Right renal pelvis (tissue), 4 donors: ENCODE results near the gene MMEL1. TPM values are rescaled to one million over a fixed set of nuclear protein-coding genes. Genes with fewer than 3 reads are reported as not detected.
"Not testable (repeated sequence)": the region's sequence is repeated elsewhere in the genome, so short reads cannot be mapped to it uniquely, and the experiment has no call there.

Source experiments
- DNase-seq, 4 donors: peaks; one replicate each; pipeline ENCODE4 v3.0.0-alpha.2; 2013; ENCODE audit warnings: low read depth in 4 of 4, low spot score in 3 of 4, missing footprints in 1 of 4
- polyA plus RNA-seq, 4 donors: library from polyadenylated mRNA; unstranded; fragments of 120-200 nt; gene quantifications; one replicate each; pipeline ENCODE4 v1.2.1, GENCODE V29; 2013; ENCODE audit not compliant: insufficient read length in 4 of 4

The MMEL1 gene
- polyA plus RNA-seq, 4 donors, result 1.9 to 4.0 (median 3.2) TPM

DNA sequence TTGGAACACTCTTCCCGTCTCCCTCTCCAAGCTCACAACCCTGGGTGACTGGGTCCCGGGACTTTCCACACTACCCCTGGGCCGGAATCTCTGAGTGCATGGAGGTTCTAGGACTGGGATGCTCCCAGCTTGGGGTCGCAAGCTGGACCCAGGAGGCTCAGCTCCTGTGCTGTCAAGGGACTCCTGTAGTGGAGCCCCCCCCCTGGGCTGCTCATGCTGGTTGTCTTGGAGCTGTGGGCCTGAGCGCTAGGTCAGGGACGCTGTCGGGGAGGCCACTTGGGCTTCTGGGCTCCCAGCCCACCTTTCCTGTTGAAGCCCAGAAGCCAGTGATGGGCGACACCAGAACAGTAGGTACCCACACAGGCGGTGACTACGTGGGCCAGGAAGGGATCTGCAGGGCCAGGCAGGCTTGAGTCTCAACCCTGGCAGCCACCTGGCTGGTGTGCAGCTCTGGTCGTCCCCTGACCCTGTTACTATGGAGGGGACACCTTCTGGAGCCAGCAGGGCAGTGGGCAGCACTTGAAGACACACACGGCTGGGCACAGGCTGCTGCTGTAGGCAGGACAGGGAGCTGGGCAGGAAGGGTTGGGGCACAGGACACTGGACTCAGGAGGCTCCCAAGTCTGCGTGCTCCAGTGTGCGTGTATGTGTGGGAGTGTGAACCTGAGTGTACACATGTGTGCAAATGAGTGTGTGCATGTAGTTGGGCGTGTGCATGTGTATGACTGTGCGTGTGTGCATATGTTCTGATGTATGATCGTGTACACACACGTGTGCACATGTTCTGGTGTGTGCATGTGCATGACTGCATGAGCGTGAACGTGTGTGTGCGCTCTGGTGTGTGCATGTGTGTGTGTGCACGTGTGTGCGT lies 3.0 kb downstream of the MMEL1 start:
- DNase-seq, result no peak

DNA sequence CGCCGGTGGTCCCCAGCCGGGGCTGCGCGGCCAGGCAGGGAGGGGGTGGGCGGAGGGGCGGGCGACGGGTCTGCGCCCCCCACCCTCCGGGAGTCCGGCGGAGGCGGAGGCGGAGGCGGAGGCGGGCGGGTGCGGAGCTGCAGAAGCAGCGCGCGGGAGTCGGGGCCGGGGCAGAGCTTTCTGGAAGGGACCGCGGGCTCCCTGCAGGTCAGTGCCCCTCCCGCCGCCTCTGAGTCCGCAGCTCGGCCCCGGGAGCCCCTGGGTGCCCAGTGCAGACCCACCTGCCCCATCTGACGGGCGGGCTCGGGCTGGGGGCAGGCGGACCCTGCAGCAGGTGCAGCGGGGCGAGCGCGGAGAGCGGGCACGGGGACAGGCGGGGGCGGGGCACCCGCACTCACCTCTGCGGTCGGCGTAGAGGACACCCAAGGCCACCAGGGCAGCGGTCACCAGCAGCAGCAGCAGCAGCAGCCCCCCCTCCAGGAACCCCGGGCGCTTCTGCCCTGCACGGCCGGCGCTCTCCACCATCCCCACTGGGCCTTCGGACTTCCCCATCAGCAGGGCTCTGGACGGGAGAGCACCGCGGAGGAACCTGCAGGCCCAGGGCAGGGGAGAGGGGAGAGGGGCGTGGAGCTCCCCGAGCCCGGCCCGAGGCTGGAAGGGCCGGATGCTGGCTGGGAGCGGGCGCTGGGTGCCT lies 3.7 kb downstream of the MMEL1 start:
- no peak for DNase-seq

- no peak for DNase-seq
These were observed 4.5 kb downstream of the MMEL1 start for GRCh38 chr1:2628191-2628932.

GRCh38 chr1:2627746-2628145 lies 5.1 kb downstream of the MMEL1 start:
- DNase-seq, result no peak

- DNase-seq, result not testable (repeated sequence)
These were observed 7.1 kb downstream of the MMEL1 start for GRCh38 chr1:2625748-2626147.

DNA sequence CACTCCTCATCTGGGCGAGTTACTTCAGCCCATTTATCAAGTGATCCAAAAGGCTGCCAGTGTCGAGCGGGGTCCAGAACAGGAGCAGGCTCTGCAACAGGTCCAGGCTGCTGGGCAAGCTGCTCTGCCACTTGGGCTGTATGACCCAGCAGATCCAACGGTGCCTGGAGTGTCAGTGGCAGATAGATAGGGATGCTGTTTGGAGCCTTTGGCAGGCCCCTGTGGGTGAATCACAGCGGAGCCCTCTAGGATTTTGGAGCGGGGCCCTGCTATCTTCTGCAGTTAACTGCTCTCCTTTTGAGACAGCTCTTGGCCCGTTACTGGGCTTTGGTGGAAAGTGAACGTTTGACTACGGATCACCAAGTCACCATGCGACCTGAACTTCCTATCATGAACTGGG lies 7.5 kb downstream of the MMEL1 start:
- no peak for DNase-seq

DNA sequence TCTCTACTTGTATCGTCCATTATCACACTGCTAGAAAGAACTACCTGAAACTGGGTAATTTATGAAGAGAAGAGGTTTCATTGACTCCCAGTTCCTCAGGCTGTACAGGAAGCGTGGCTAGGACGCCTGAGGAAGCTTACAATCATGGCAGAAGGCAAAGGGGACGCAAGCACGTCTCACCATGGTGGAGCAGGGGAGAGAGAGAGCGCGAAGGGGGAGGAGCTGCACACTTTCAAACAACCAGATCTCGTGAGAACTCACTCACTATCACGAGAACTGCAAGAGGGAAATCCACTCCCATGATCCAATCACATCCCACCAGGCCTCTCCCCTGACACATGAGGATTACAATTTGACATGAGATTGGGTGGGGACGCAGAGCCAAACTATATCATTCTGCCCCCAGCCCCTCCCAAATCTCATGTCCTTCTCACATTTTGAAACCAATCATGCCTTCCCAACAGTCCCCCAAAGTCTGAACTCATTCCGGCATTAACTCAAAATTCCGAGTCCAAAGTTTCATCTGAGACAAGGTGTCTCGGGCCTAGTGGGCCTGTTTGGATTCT lies 8.0 kb downstream of the MMEL1 start:
- no peak for DNase-seq

DNA sequence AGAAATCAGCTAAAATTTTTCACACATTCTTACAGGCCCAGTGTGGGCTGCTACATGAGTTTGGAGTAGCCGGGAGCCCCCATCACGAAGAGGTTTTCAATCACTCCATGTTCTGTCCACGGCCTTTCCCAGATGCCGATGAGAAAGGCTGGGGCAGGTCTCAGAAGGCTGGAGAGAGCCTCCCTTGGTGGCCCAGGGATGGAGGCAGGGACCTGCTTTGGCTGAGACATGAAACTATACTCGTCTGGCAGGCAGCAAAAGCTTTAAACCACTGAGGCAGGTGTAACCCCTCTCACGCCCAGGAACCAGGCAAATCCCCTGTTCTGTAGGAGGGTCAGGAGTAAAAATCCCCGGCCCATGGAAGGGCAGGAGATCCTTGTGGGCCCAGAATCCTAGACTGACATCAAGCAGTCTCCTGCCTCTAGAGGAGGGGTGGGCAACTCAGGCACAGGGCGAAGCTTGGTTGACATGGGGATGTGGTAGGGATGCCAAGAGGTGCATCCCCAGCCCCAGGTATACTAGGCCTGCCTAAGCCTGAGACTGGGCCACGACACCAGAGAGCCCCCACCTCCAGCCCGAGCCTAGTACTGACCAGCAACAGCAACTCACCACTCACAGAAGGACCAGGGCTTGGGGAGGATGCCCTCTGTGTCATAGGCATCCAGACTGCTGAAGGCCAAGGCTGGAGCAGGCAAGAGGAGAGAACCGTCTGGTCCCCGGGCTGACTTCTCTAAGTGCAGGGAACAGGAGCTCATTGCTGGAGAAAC lies 9.1 kb downstream of the MMEL1 start:
- no peak for DNase-seq

DNA sequence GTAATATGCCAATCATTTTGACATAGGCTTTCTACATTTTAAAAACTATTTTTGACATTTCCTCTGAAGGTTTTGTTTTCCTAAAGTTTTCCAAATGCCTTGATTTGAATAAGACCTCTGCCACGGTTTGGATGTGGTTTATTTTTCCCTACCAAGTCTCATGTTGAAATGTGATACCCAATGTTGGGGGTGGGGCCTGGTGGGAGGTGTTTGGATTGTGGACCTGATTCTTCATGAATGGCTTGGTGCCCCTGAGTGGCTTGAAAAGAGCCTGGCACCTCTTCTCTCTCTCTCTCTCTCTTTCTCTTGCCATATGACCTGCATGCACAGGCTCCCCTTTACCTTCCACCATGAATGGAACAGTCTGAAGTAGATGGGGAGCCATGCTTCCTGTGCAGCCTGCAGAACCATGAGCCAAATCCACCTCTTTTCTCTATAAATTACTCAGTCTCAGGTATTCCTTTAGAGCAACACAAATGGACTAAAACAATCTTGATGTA lies 14.8 kb downstream of the MMEL1 start:
- no peak for DNase-seq

DNA sequence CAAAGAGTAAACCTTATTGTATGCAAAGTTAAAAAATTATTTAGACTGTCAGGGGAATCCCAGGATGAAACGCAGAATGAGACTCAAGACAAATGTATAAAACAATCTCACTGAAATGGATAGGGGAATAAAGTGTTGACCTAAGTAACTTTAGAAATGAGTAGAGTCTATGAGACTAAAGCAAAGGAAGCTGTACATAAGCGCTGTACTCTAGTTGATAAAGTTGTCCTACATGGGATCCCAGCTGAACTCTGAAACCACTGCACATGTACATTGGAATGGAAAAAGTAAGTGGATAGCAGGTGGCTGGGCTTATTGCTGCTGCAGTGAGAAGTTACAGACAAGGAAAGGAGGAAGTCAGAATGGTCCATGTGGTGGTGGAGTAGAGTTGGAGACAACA lies 18.7 kb downstream of the MMEL1 start:
- DNase-seq, result no peak

DNA sequence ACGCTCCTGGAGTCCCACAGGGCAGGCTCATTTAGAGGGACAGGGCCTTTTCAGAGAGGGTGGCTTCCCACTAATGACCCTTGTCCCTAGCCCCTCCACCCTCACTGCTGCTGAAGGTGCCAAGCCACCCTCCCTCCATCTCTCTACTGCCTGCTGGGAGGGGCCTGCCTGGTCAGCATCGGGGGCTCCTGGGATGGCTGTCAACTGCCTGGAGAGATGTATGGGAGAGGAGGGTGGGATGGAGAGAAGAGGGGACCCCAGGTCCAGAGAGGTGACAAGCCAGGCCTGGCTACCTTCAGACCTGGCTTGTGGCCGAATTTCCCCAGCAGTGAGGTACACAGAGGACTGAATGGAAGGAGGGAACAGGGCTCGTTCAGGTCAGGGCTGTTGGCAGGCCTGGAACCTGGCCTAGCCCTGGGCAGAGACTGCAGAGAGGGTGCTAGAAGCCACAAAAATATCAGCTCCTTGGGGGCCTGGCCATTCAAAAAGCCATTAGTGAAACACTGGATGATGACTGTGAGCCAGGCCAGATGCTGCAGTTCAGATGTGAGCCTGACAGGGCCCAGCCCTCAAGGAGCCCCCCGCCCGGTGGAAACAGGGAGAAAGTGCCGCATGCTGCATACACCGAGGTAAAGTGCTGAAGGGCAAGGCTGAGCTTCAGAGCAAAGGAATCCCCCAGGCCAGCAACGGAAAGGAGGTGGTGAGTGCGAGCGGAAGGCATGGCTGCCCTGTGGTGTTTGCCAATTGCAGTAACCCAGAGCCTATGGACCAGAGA lies 20.0 kb downstream of the MMEL1 start:
- no peak for DNase-seq

- no peak for DNase-seq
These were observed 21.0 kb downstream of the MMEL1 start for GRCh38 chr1:2611621-2612437.

- DNase-seq, result no peak
These were observed 21.8 kb downstream of the MMEL1 start for GRCh38 chr1:2611031-2611501.

DNA sequence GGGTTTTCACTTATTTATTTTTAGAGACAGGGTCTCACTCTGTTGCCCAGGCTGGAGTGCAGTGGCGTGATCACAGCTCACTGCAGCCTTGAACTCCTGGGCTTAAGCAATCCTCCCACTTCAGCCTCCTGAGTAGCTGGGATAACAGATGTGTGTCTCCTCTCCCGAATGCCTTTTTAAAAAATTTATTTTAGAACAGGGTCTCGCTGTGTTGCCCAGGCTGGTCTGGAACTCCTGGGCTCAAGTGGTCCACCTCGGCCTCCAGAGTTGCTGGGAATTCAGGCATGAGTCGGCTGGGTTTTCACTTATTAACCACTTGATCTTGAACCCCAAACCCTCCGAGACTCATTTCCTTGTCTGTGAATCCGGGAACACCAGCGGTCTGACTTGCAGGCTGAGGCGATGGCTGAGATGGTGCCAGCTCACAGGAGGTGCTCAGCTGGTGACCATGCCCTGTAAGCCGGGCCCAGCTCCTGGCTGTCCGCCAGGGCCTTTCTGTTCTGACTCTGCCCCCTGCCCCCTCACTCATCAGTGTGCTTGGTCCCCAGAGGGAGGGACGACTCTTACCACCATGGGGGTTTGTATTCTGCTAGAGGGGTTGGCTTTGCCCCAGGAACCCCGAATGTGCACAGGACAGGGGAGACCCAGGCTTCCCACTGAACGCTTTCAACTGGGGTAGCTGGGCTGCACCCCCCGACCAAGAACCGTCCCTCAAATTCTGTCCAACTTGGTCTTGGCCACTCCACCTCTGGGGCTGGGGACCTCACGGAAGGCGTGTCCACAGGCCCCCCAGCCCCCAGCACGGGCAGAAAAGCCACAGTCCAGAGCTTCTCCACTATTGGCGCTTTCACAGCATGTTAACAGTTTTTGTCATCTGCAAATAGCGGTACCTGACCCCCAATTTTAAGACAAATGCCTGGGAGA lies 22.5 kb downstream of the MMEL1 start:
- DNase-seq, result no peak

GRCh38 chr1:2609319-2610035 lies 23.3 kb downstream of the MMEL1 start:
- no peak for DNase-seq

GRCh38 chr1:2607641-2608091 lies 25.1 kb downstream of the MMEL1 start:
- DNase-seq, result no peak
